ENCODE data around the gene CCRL2.

The CCRL2 gene, protein sequence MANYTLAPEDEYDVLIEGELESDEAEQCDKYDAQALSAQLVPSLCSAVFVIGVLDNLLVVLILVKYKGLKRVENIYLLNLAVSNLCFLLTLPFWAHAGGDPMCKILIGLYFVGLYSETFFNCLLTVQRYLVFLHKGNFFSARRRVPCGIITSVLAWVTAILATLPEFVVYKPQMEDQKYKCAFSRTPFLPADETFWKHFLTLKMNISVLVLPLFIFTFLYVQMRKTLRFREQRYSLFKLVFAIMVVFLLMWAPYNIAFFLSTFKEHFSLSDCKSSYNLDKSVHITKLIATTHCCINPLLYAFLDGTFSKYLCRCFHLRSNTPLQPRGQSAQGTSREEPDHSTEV

DNA sequence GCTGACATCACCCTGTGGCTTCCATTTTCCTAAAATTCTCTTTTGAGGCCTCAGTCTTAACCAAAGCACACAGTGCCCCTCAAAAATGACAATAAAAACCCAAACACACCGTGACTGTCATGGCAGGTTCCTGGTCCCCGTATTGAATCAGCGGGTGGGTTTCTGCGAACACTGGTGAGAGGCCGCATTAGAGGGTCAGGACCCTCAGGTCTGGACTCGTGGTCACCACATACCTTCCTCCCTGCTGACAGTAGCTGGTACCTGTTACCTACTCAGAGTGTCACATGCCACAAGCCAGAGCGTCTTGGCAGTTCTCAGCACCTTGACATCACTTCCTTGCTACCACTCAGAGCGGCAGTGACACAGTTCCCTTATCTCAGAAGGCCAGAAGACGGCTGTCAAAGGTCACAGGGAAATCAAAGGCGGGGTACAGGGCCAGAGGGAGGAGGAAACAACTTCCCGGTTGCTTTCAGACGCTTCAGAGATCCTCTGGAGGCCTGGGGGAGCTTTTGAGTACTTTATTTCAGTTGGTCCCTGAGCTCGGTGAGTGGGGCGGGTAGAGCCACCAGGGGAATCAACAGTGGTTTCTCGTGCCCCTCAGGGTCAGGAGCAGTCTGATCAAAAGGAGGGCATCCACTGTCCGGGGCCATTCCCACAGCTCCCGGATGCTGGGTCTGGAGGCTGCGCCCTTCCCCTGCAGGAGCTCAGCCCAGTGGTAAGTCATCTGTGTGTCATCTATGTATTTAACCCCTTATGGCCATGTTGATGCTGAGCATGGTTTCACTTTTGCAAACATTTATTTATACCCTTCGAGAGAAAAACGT lies at the start of gene CCRL2, which contains the start of gene CCR5AS:
Gene CCRL2 (plus strand): TSS at position 472 of the 824 bp plus-strand sequence. CDS start 821 bp downstream, outside the sequence.
Gene CCR5AS (minus strand): TSS at position 279 of the 824 bp plus-strand sequence.
- no peak within 1 kb of the TSS for H3K4me3 ChIP-seq (ENCODE audit: insufficient read length, low read depth)
- no peak for TF ChIP-seq ZNF274 (IDR thresholded peaks at IDR 0.05; ENCODE audit: low read depth, low read length)
- TF ChIP-seq SUZ12 (IDR thresholded peaks at IDR 0.05; ENCODE audit: extremely low read depth, insufficient read depth, insufficient read length) = no peak
- no peak for TF ChIP-seq YY1 (IDR thresholded peaks at IDR 0.05; ENCODE audit: insufficient read depth, insufficient read length)
- no peaks in the 10 kb centered on the region for H3K9me3 ChIP-seq (ENCODE audit: insufficient read depth, low read length)
- DNase-seq (ENCODE audit: low read depth, low spot score) = no peak
- no peak within 1 kb of the TSS for H3K9ac ChIP-seq (ENCODE audit: insufficient read length, low read depth)
- peaks cover 4% of the 10 kb centered on the region for H3K4me1 ChIP-seq (ENCODE audit: insufficient read depth, insufficient read length)
- no peaks in the 10 kb centered on the region for H3K27me3 ChIP-seq (ENCODE audit: insufficient read depth, insufficient read length)
- no peaks in the 10 kb centered on the region for H3K36me3 ChIP-seq (ENCODE audit: insufficient read depth, insufficient read length, low read length)

DNA sequence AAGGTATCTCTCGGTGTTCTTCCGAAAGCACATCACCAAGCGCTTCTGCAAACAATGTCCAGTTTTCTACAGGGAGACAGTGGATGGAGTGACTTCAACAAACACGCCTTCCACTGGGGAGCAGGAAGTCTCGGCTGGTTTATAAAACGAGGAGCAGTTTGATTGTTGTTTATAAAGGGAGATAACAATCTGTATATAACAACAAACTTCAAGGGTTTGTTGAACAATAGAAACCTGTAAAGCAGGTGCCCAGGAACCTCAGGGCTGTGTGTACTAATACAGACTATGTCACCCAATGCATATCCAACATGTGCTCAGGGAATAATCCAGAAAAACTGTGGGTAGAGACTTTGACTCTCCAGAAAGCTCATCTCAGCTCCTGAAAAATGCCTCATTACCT lies 48.6 kb upstream of the CCRL2 start:
- H3K27me3 ChIP-seq (ENCODE audit: insufficient read depth, insufficient read length) = no peaks in the 10 kb centered on the region
- H3K4me1 ChIP-seq (ENCODE audit: insufficient read depth, insufficient read length) = no peaks in the 10 kb centered on the region
- H3K9ac ChIP-seq (ENCODE audit: insufficient read length, low read depth) = no peak overlapping the region
- TF ChIP-seq SUZ12 (IDR thresholded peaks at IDR 0.05; ENCODE audit: extremely low read depth, insufficient read depth, insufficient read length) (no peak), YY1 (IDR thresholded peaks at IDR 0.05; ENCODE audit: insufficient read depth, insufficient read length) (no peak), ZNF274 (IDR thresholded peaks at IDR 0.05; ENCODE audit: low read depth, low read length) (no peak)
- no peaks in the 10 kb centered on the region for H3K9me3 ChIP-seq (ENCODE audit: insufficient read depth, low read length)
- no peak overlapping the region for H3K4me3 ChIP-seq (ENCODE audit: insufficient read length, low read depth)
- no peaks in the 10 kb centered on the region for H3K36me3 ChIP-seq (ENCODE audit: insufficient read depth, insufficient read length, low read length)
- DNase-seq (ENCODE audit: low read depth, low spot score) = no peak

DNA sequence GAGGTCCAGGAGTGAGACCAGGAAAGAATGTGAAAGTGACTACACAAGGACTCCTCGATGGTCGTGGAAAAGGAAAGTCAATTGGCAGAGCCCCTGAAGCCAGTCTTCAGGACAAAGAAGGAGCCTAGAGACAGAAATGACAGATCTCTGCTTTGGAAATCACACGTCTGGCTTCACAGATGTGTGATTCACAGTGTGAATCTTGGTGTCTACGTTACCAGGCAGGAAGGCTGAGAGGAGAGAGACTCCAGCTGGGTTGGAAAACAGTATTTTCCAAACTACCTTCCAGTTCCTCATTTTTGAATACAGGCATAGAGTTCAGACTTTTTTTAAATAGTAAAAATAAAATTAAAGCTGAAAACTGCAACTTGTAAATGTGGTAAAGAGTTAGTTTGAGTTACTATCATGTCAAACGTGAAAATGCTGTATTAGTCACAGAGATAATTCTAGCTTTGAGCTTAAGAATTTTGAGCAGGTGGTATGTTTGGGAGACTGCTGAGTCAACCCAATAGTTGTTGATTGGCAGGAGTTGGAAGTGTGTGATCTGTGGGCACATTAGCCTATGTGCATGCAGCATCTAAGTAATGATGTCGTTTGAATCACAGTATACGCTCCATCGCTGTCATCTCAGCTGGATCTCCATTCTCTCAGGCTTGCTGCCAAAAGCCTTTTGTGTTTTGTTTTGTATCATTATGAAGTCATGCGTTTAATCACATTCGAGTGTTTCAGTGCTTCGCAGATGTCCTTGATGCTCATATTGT lies 47.1 kb upstream of the CCRL2 start:
- H3K27me3 ChIP-seq (ENCODE audit: insufficient read depth, insufficient read length) = no peaks in the 10 kb centered on the region
- H3K4me1 ChIP-seq (ENCODE audit: insufficient read depth, insufficient read length) = no peaks in the 10 kb centered on the region
- H3K4me3 ChIP-seq (ENCODE audit: insufficient read length, low read depth) = no peak overlapping the region
- no peak overlapping the region for H3K9ac ChIP-seq (ENCODE audit: insufficient read length, low read depth)
- H3K36me3 ChIP-seq (ENCODE audit: insufficient read depth, insufficient read length, low read length) = no peaks in the 10 kb centered on the region
- H3K9me3 ChIP-seq (ENCODE audit: insufficient read depth, low read length) = no peaks in the 10 kb centered on the region
- TF ChIP-seq YY1 (IDR thresholded peaks at IDR 0.05; ENCODE audit: insufficient read depth, insufficient read length) (no peak), ZNF274 (IDR thresholded peaks at IDR 0.05; ENCODE audit: low read depth, low read length) (no peak), SUZ12 (IDR thresholded peaks at IDR 0.05; ENCODE audit: extremely low read depth, insufficient read depth, insufficient read length) (no peak)
- no peak for DNase-seq (ENCODE audit: low read depth, low spot score)

DNA sequence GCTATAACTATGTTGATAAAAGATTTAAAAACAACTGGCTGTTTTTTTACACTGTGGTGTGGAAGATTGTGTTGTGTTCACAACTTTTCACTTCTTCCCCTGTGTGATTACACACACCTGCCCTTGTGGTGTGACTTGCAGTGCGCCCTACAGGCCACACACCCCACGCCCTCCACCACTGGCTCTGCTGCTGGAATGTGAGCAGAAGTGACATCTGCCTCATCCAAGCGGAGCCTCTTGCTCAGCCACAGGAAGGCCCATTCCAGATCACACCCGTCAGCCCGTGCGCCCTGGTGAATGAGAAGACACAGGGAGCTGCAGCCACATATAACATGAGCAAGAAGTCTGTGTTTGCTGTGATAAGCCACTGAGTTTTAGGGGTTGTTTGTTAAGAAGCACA lies 46.2 kb upstream of the CCRL2 start:
- no peak for DNase-seq (ENCODE audit: low read depth, low spot score)
- TF ChIP-seq SUZ12 (IDR thresholded peaks at IDR 0.05; ENCODE audit: extremely low read depth, insufficient read depth, insufficient read length) (no peak), YY1 (IDR thresholded peaks at IDR 0.05; ENCODE audit: insufficient read depth, insufficient read length) (no peak), ZNF274 (IDR thresholded peaks at IDR 0.05; ENCODE audit: low read depth, low read length) (no peak)
- no peaks in the 10 kb centered on the region for H3K36me3 ChIP-seq (ENCODE audit: insufficient read depth, insufficient read length, low read length)

DNA sequence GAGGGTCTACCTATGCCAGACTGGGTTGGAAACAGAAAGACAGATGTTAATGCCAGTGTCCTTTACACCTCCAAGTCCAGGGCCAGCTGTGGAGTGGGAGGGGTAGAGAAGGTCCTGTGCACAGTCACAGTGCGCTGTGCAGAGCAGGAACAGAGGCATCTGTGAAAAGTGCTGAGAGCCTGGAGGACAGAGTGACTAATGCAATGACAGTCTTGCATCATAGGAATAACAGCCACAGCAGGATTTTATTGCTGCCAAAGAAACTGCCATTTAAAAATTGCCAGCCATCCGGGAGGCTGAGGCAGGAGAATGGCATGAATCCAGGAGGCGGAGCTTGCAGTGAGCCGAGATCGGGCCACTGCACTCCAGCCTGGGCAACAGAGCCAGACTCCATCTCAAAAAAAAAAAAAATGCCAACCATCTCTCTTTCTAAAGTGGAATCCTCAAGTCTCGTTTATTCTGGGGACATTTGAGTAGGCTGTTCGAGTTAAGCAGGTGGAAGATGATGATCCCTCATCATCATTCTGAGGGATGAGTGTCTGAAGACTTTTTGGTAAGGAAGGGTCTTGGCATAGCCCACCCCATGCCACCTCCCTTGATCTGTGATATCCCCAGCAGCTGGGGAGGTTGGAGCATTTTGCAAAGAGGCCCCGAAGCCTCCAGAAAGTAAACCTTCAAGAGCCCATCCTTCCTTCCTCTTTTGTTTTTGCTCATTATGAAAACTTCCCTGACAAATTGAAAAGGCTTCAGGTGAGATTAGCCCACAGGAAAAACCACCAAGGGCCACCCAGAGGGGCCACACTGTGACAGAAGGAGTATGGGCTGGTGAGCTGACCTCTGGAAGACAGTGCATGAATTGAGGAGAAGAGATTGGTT lies 45.4 kb upstream of the CCRL2 start:
- Histone ChIP-seq H3K9me3 (ENCODE audit: insufficient read depth, low read length) (no peaks in the 10 kb centered on the region), H3K9ac (ENCODE audit: insufficient read length, low read depth) (no peak overlapping the region)

More for the DNA sequence above, 46.2 kb upstream of the CCRL2 start:
- no peak overlapping the region for H3K9ac ChIP-seq (ENCODE audit: insufficient read length, low read depth)
- no peak overlapping the region for H3K4me3 ChIP-seq (ENCODE audit: insufficient read length, low read depth)
- H3K9me3 ChIP-seq (ENCODE audit: insufficient read depth, low read length) = no peaks in the 10 kb centered on the region
- no peaks in the 10 kb centered on the region for H3K27me3 ChIP-seq (ENCODE audit: insufficient read depth, insufficient read length)
- H3K4me1 ChIP-seq (ENCODE audit: insufficient read depth, insufficient read length) = no peaks in the 10 kb centered on the region

DNA sequence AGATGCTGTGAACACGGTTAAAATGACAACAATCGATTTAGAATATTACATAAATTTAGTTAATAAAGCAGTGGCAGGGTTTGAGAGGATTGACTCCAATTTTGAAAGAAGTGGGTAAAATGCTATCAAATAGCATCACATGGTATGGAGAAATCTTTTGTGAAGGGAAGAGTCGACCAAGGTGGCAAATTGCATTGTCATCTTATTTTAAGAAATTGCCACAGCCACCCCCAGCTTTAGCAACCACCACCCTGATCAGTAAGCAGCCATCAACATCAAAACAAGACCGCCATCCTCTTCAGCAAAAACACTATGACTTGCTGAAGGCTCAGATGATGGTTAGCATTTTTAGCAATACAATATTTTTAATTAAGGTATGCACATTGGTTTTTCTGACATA lies 42.0 kb upstream of the CCRL2 start:
- no peaks in the 10 kb centered on the region for H3K27me3 ChIP-seq (ENCODE audit: insufficient read depth, insufficient read length)
- no peaks in the 10 kb centered on the region for H3K36me3 ChIP-seq (ENCODE audit: insufficient read depth, insufficient read length, low read length)
- no peak for DNase-seq (ENCODE audit: low read depth, low spot score)
- no peak overlapping the region for H3K4me3 ChIP-seq (ENCODE audit: insufficient read length, low read depth)
- TF ChIP-seq YY1 (IDR thresholded peaks at IDR 0.05; ENCODE audit: insufficient read depth, insufficient read length) (no peak), ZNF274 (IDR thresholded peaks at IDR 0.05; ENCODE audit: low read depth, low read length) (no peak), SUZ12 (IDR thresholded peaks at IDR 0.05; ENCODE audit: extremely low read depth, insufficient read depth, insufficient read length) (no peak)
- no peak overlapping the region for H3K9ac ChIP-seq (ENCODE audit: insufficient read length, low read depth)
- no peaks in the 10 kb centered on the region for H3K9me3 ChIP-seq (ENCODE audit: insufficient read depth, low read length)
- H3K4me1 ChIP-seq (ENCODE audit: insufficient read depth, insufficient read length) = no peaks in the 10 kb centered on the region

More for the DNA sequence above, 45.4 kb upstream of the CCRL2 start:
- Histone ChIP-seq H3K27me3 (ENCODE audit: insufficient read depth, insufficient read length) (no peaks in the 10 kb centered on the region), H3K4me1 (ENCODE audit: insufficient read depth, insufficient read length) (no peaks in the 10 kb centered on the region), H3K4me3 (ENCODE audit: insufficient read length, low read depth) (no peak overlapping the region), H3K36me3 (ENCODE audit: insufficient read depth, insufficient read length, low read length) (no peaks in the 10 kb centered on the region)
- DNase-seq (ENCODE audit: low read depth, low spot score) = no peak
- no peak for TF ChIP-seq SUZ12 (IDR thresholded peaks at IDR 0.05; ENCODE audit: extremely low read depth, insufficient read depth, insufficient read length)
- no peak for TF ChIP-seq ZNF274 (IDR thresholded peaks at IDR 0.05; ENCODE audit: low read depth, low read length)
- TF ChIP-seq YY1 (IDR thresholded peaks at IDR 0.05; ENCODE audit: insufficient read depth, insufficient read length) = no peak

All from NT2/D1 (cell line).